ENCODE data around the gene BOD1L1. TPM values are rescaled to one million over a fixed set of nuclear protein-coding genes. Genes with fewer than 3 reads are reported as not detected.

The BOD1L1 gene
- total RNA-seq (10 to 100 TPM; 72.7 to 84.5 TPM), polyA plus RNA-seq (1 to 10 TPM; 2.1 to 5.8 (median 2.3) TPM), total RNA-seq (189 to 306 (median 249) reads per million in 6 experiments)

GRCh38 chr4:13627606-13628311 lies at the start of gene BOD1L1:
Gene BOD1L1 (minus strand): TSS chr4:13627725. CDS start chr4:13627587, 138 bp downstream.
- peak within 1 kb of the TSS; percentile 95 to 100 (median 98) for H3K27ac Mint-ChIP-seq
- H3K9me3 Mint-ChIP-seq = no peaks in the 10 kb centered on the region
- peaks cover 0 to 13% (median 0%) of the 10 kb centered on the region in 3 donors for H3K36me3 Mint-ChIP-seq
- DNase-seq = peak; percentile 61 to 85 (median 76)
- POLR2A ChIA-PET = interaction anchor here (0.7 to 1.9 kb wide), 4 partner anchors 14 to 1373 kb away, joined by 3 to 6 read pairs (median 4); no protein-coding TSS in a partner anchor
- H3K27me3 Mint-ChIP-seq = no peaks in the 10 kb centered on the region
- ATAC-seq = peak; percentile 69 to 80
- H3K4me1 Mint-ChIP-seq = peaks cover 20 to 56% (median 50%) of the 10 kb centered on the region in 4 donors
- peak within 1 kb of the TSS; percentile 92 to 99 (median 96) for H3K4me3 Mint-ChIP-seq

- H3K9me3 Mint-ChIP-seq = peaks cover 10 to 47% (median 24%) of the 10 kb centered on the region in 9 donors
- ATAC-seq = no peak
- no peaks in the 10 kb centered on the region for H3K4me1 Mint-ChIP-seq
- peaks cover 0 to 16% (median 13%) of the 10 kb centered on the region in 5 donors for H3K27me3 Mint-ChIP-seq
- POLR2A ChIA-PET = no interaction called here
- DNase-seq = no peak
- H3K4me3 Mint-ChIP-seq = no peak overlapping the region
- no peak overlapping the region for H3K27ac Mint-ChIP-seq
- peaks cover 0 to 18% (median 0%) of the 10 kb centered on the region in 3 donors for H3K36me3 Mint-ChIP-seq
Observed at GRCh38 chr4:13674971-13675370, 47.4 kb upstream of the BOD1L1 start.

- H3K27me3 Mint-ChIP-seq = peaks cover 3 to 16% (median 16%) of the 10 kb centered on the region in 5 donors
- ATAC-seq = no peak
Observed at GRCh38 chr4:13673167-13673566, 45.6 kb upstream of the BOD1L1 start.

GRCh38 chr4:13670456-13671160 lies 43.1 kb upstream of the BOD1L1 start:
- Mint-ChIP-seq H3K9me3 (peaks cover 0 to 14% (median 9%) of the 10 kb centered on the region in 9 donors), H3K4me1 (no peaks in the 10 kb centered on the region), H3K27ac (no peak overlapping the region), H3K4me3 (no peak overlapping the region), H3K27me3 (peaks cover 3 to 26% (median 16%) of the 10 kb centered on the region in 5 donors), H3K36me3 (peaks cover 0 to 9% (median 0%) of the 10 kb centered on the region in 3 donors)
- POLR2A ChIA-PET = no interaction called here
- ATAC-seq (no peak), DNase-seq (no peak)

More at GRCh38 chr4:13673167-13673566, 45.6 kb upstream of the BOD1L1 start:
- H3K36me3 Mint-ChIP-seq = peaks cover 0 to 23% (median 0%) of the 10 kb centered on the region in 3 donors
- no peak overlapping the region for H3K27ac Mint-ChIP-seq
- POLR2A ChIA-PET = no interaction called here
- H3K9me3 Mint-ChIP-seq = peaks cover 0 to 29% (median 14%) of the 10 kb centered on the region in 9 donors
- no peak for DNase-seq
- no peak overlapping the region for H3K4me3 Mint-ChIP-seq
- H3K4me1 Mint-ChIP-seq = no peaks in the 10 kb centered on the region

GRCh38 chr4:13665701-13666660 lies 38.5 kb upstream of the BOD1L1 start:
- POLR2A ChIA-PET = no interaction called here
- ATAC-seq = no peak
- H3K27ac Mint-ChIP-seq = no peak overlapping the region
- H3K36me3 Mint-ChIP-seq = peaks cover 0 to 4% (median 0%) of the 10 kb centered on the region in 3 donors
- H3K4me1 Mint-ChIP-seq = no peaks in the 10 kb centered on the region
- no peak for DNase-seq
- no peak overlapping the region for H3K4me3 Mint-ChIP-seq
- peaks cover 0 to 5% (median 0%) of the 10 kb centered on the region in 9 donors for H3K9me3 Mint-ChIP-seq
- H3K27me3 Mint-ChIP-seq = peaks cover 0 to 10% (median 3%) of the 10 kb centered on the region in 5 donors

GRCh38 chr4:13659341-13660070 lies 32.0 kb upstream of the BOD1L1 start:
- Mint-ChIP-seq H3K27me3 (no peaks in the 10 kb centered on the region), H3K27ac (no peak overlapping the region), H3K4me1 (peaks cover 3 to 16% (median 9%) of the 10 kb centered on the region in 4 donors), H3K36me3 (no peaks in the 10 kb centered on the region), H3K9me3 (no peaks in the 10 kb centered on the region), H3K4me3 (no peak overlapping the region)
- ATAC-seq (no peak), DNase-seq (no peak)
- POLR2A ChIA-PET = no interaction called here

GRCh38 chr4:13656569-13657405 lies 29.3 kb upstream of the BOD1L1 start:
- peaks cover 3 to 23% (median 11%) of the 10 kb centered on the region in 4 donors for H3K4me1 Mint-ChIP-seq
- DNase-seq (peak; percentile 25 to 75 (median 54)), ATAC-seq (peak; percentile 29 to 31)
- no peaks in the 10 kb centered on the region for H3K36me3 Mint-ChIP-seq
- peak overlapping the region; percentile 52 to 90 (median 72) for H3K4me3 Mint-ChIP-seq
- POLR2A ChIA-PET = interaction anchor here (0.6 to 0.7 kb wide), 2 partner anchors 1319 to 1786 kb away, joined by 3 read pairs; no protein-coding TSS in a partner anchor
- H3K9me3 Mint-ChIP-seq = no peaks in the 10 kb centered on the region
- H3K27ac Mint-ChIP-seq = peak overlapping the region in 4 of 10 donors; percentile 15 to 91 (median 54)
- H3K27me3 Mint-ChIP-seq = no peaks in the 10 kb centered on the region

- POLR2A ChIA-PET = interaction anchor here (1.1 to 1.6 kb wide), 2 partner anchors 25 to 1349 kb away, joined by 4 to 6 read pairs; no protein-coding TSS in a partner anchor
- peaks cover 3 to 23% (median 11%) of the 10 kb centered on the region in 4 donors for H3K4me1 Mint-ChIP-seq
- ATAC-seq (peak; percentile 94 to 95), DNase-seq (peak; percentile 45 to 83 (median 70))
- no peaks in the 10 kb centered on the region for H3K9me3 Mint-ChIP-seq
- peaks cover 0 to 3% (median 3%) of the 10 kb centered on the region in 5 donors for H3K27me3 Mint-ChIP-seq
- H3K27ac Mint-ChIP-seq = peak overlapping the region in 5 of 10 donors; percentile 38 to 81 (median 66)
- no peaks in the 10 kb centered on the region for H3K36me3 Mint-ChIP-seq
- H3K4me3 Mint-ChIP-seq = peak overlapping the region; percentile 82 to 94 (median 89)
Observed at GRCh38 chr4:13654162-13654797, 26.8 kb upstream of the BOD1L1 start.

- H3K4me3 Mint-ChIP-seq = peak overlapping the region in 6 of 10 donors; percentile 82 to 90 (median 88)
- no peak overlapping the region for H3K27ac Mint-ChIP-seq
- POLR2A ChIA-PET = interaction anchor here (1.1 to 1.6 kb wide), 2 partner anchors 25 to 1350 kb away, joined by 4 to 6 read pairs; no protein-coding TSS in a partner anchor
- H3K9me3 Mint-ChIP-seq = no peaks in the 10 kb centered on the region
- ATAC-seq (no peak), DNase-seq (no peak)
- H3K27me3 Mint-ChIP-seq = peaks cover 0 to 8% (median 5%) of the 10 kb centered on the region in 5 donors
- no peaks in the 10 kb centered on the region for H3K36me3 Mint-ChIP-seq
- H3K4me1 Mint-ChIP-seq = peaks cover 3 to 23% (median 11%) of the 10 kb centered on the region in 4 donors
Observed at GRCh38 chr4:13653766-13654161, 26.2 kb upstream of the BOD1L1 start.

- Mint-ChIP-seq H3K9me3 (no peaks in the 10 kb centered on the region), H3K4me3 (peak overlapping the region in 9 of 10 donors; percentile 4 to 46 (median 35)), H3K27me3 (peaks cover 20 to 48% (median 26%) of the 10 kb centered on the region in 5 donors), H3K27ac (peak overlapping the region in 2 of 10 donors; percentile 23 to 32), H3K36me3 (no peaks in the 10 kb centered on the region), H3K4me1 (peaks cover 0 to 3% (median 2%) of the 10 kb centered on the region in 4 donors)
- POLR2A ChIA-PET = no interaction called here
- no peak for DNase-seq
- no peak for ATAC-seq
Observed at GRCh38 chr4:13647031-13647430, 19.5 kb upstream of the BOD1L1 start.
